HepG2 (cell line): ENCODE results near the gene LUZP1. TPM values are rescaled to one million over a fixed set of nuclear protein-coding genes. Genes with fewer than 3 reads are reported as not detected.
A peak's percentile ranks its signal among the peaks of the same experiment; 100 is the strongest.

Experiments
- ATAC-seq: fragments of 200-7000 bp; cut with Tn5 transposase; 3 replicates; pipeline ENCODE4 v1.9.1; 2020; ENCODE audit warnings: mild to moderate bottlenecking, moderate library complexity
- BruUV-seq: library from RNA; stranded (reverse); fragments of 400-500 nt; replicated peaks from 2 replicates; lab custom pipeline; 2021; lab: Mats Ljungman, UMichigan
- CTCF ChIA-PET: fragments of 300-600 bp; formaldehyde crosslinking; extraction: SDS; loops from one replicate; lab custom pipeline; 2021; ENCODE audit warnings: low total read pairs, inconsistent platforms, low intra/inter-chr PET ratio; lab: Yijun Ruan, JAX
- POLR2A ChIA-PET: fragments of 350-600 bp; sonication (Branson Sonifier 250); formaldehyde crosslinking; loops from one replicate; lab custom pipeline; 2020; ENCODE audit warnings: antibody characterized with exemption, inconsistent platforms; lab: Yijun Ruan, JAX
- DNase-seq: peaks from one replicate; pipeline ENCODE4 v3.0.0-alpha.2; 2015; ENCODE audit warnings: low spot score
- FAIRE-seq: peaks from 3 replicates; lab custom pipeline; 2011; peaks lifted over from hg19 to GRCh38; lab: Jason Lieb, UNC
- H2AFZ ChIP-seq: one replicate; pipeline ENCODE4 v1.6.1; 2011; ENCODE audit warnings: low read length, inconsistent platforms
- H3K27ac ChIP-seq: fragments of 300-600 bp; 3 replicates; pipeline ENCODE4 v1.8.0; 2011; ENCODE audit warnings: mixed run types, mild to moderate bottlenecking, mixed read lengths, low read length, inconsistent platforms; ENCODE audit not compliant: insufficient read depth; ENCODE audit errors: extremely low read length
- H3K27me3 ChIP-seq, 2 experiments: fragments of 200-600 bp in 1 of 2; 2 replicates in 1 of 2; 3 replicates in 1 of 2; pipeline versions ENCODE4 v1.6.0 to v1.8.0; 2011; ENCODE audit warnings: low read length in 2 of 2, mild to moderate bottlenecking in 2 of 2, moderate library complexity in 2 of 2, inconsistent platforms in 1 of 2; ENCODE audit not compliant: insufficient read depth in 2 of 2, control insufficient read depth in 1 of 2
- H3K36me3 ChIP-seq, 2 experiments: fragments of 200-600 bp in 1 of 2; replicated peaks in 1 of 2; 2 replicates in 1 of 2; 3 replicates in 1 of 2; pipeline versions ENCODE4 v1.5.1 to v1.8.0; 2011; ENCODE audit warnings: low read length in 2 of 2, inconsistent platforms in 1 of 2; ENCODE audit not compliant: insufficient read depth in 2 of 2, control insufficient read depth in 1 of 2
- H3K4me1 ChIP-seq: 2 replicates; pipeline ENCODE4 v1.5.1; 2012; ENCODE audit warnings: low read length, inconsistent platforms; ENCODE audit not compliant: insufficient read depth
- H3K4me2 ChIP-seq: 2 replicates; pipeline ENCODE4 v1.6.0; 2011; ENCODE audit warnings: low read depth, low read length, inconsistent platforms
- H3K4me3 ChIP-seq, 3 experiments: fragments of 200-600 bp in 1 of 3; sonication (generic), shearing (Covaris generic) in 1 of 3; replicated peaks in 1 of 3; 2 replicates each; pipeline ENCODE4 v1.5.1; 2011 to 2016; ENCODE audit warnings: low read length in 3 of 3, inconsistent platforms in 2 of 3, low read depth in 2 of 3, mild to moderate bottlenecking in 2 of 3, control low read depth in 1 of 3, mixed read lengths in 1 of 3; ENCODE audit not compliant: insufficient read depth in 1 of 3
- H3K79me2 ChIP-seq: one replicate; pipeline ENCODE4 v1.6.1; 2011; ENCODE audit warnings: low read length, inconsistent platforms; ENCODE audit not compliant: insufficient read depth
- H3K9ac ChIP-seq: 2 replicates; pipeline ENCODE4 v1.6.0; 2011; ENCODE audit warnings: mild to moderate bottlenecking, low read depth, low read length, inconsistent platforms; ENCODE audit not compliant: insufficient read depth
- H3K9me3 ChIP-seq: 2 replicates; pipeline ENCODE4 v1.5.1; 2012; ENCODE audit warnings: mild to moderate bottlenecking, low read length
- H4K20me1 ChIP-seq: 2 replicates; pipeline ENCODE4 v1.6.0; 2011; ENCODE audit warnings: inconsistent platforms, mild to moderate bottlenecking, low read length, moderate library complexity; ENCODE audit not compliant: insufficient read depth
- ELF1 ChIP-seq: sonication (generic); formaldehyde crosslinking; IDR thresholded peaks from 2 replicates; pipeline ENCODE4 v1.4.0; 2020; ENCODE audit warnings: missing genetic modification reagents
- HNRNPL ChIP-seq: fragments of 200-400 bp; formaldehyde crosslinking; IDR thresholded peaks from 2 replicates; pipeline ENCODE4 v1.6.1; 2017; ENCODE audit warnings: mild to moderate bottlenecking, low read depth, low read length
- HOXA3 ChIP-seq: sonication (generic); formaldehyde crosslinking; IDR thresholded peaks from 2 replicates; pipeline ENCODE4 v1.5.0; 2020; ENCODE audit warnings: missing genetic modification reagents
- IKZF4 ChIP-seq: sonication (generic); formaldehyde crosslinking; IDR thresholded peaks from 2 replicates; pipeline ENCODE4 v1.5.1; 2020; ENCODE audit warnings: borderline replicate concordance, mild to moderate bottlenecking, low read depth, missing genetic modification reagents; ENCODE audit errors: not compliant biosample characterization
- SETDB1 ChIP-seq: sonication (generic); formaldehyde crosslinking; IDR thresholded peaks from 2 replicates; pipeline ENCODE4 v1.5.1; 2020; ENCODE audit warnings: missing genetic modification reagents, mild to moderate bottlenecking, borderline replicate concordance
- ZFYVE20 ChIP-seq: sonication (generic); formaldehyde crosslinking; IDR thresholded peaks from 2 replicates; pipeline ENCODE4 v1.8.0; 2023; ENCODE audit warnings: low read depth, mild to moderate bottlenecking, moderate library complexity, missing genetic modification reagents, borderline replicate concordance
- ZNF251 ChIP-seq: sonication (generic); formaldehyde crosslinking; IDR thresholded peaks from 2 replicates; pipeline ENCODE4 v1.9.0; 2021; ENCODE audit warnings: mild to moderate bottlenecking, missing genetic modification reagents
- WGBS: methylation state at CpG from one replicate; pipeline ENCODE4 v1.1.6; 2017; ENCODE audit warnings: low lambda C conversion rate; 5-methylcytosine and 5-hydroxymethylcytosine counted together
- in situ Hi-C: cut with HindIII; loops from 2 replicates; pipeline ENCODE4 v1.10.0; 2017; ENCODE audit warnings: low pct_unique_long_range_greater_than_20kb; ENCODE audit not compliant: extremely low pct_ligation_motif_present
- intact Hi-C: fragments of 100-400 bp; cut with micrococcal nuclease; formaldehyde crosslinking; loops from one replicate; pipeline ENCODE4 v1.10.0; 2022; ENCODE audit not compliant: unreplicated experiment
- polyA plus RNA-seq, 8 experiments: library from polyadenylated mRNA; depleted of rRNA in 3 of 8; stranded (reverse) in 7 of 8; unstranded in 1 of 8; fragments of >200 nt; fragmentation: Illumina TruSeq in 4 of 8; extraction: Trizol in 4 of 8; gene quantifications; 2 replicates each; pipeline versions ENCODE4 v1.2.1 to v1.2.3, GENCODE V29; 2011 to 2016; ENCODE audit warnings: low read depth in 4 of 8, missing spikeins in 1 of 8, mixed read lengths in 1 of 8; ENCODE audit not compliant: insufficient read depth in 1 of 8
- total RNA-seq, 5 experiments: library from RNA; depleted of rRNA; stranded (reverse); fragments of >200 nt; fragmentation: Illumina TruSeq; extraction: Trizol; gene quantifications; 2 replicates each; pipeline ENCODE4 v1.2.3, GENCODE V29; 2016; ENCODE audit warnings: low read depth in 1 of 5
- TF ChIP-seq, protein P1 (sequence below): sonication (generic); formaldehyde crosslinking; IDR thresholded peaks from 2 replicates; pipeline ENCODE4 v1.4.0; 2020; ENCODE audit warnings: missing genetic modification reagents
- TF ChIP-seq, protein P2 (sequence below): sonication (generic); formaldehyde crosslinking; IDR thresholded peaks from 2 replicates; pipeline ENCODE4 v1.4.0; 2020; ENCODE audit warnings: mild to moderate bottlenecking, missing genetic modification reagents
- TF ChIP-seq, protein P3 (sequence below): sonication (generic); formaldehyde crosslinking; IDR thresholded peaks from 2 replicates; pipeline ENCODE4 v1.5.1; 2020; ENCODE audit warnings: missing genetic modification reagents, mild to moderate bottlenecking, borderline replicate concordance
- TF ChIP-seq, protein P4 (sequence below): sonication (generic); formaldehyde crosslinking; IDR thresholded peaks from 2 replicates; pipeline ENCODE4 v1.4.0; 2020; ENCODE audit warnings: mild to moderate bottlenecking, missing genetic modification reagents

Gene LUZP1
- total and polyA plus RNA-seq, 2 of the 13 experiments (the other 11 are each of a cell fraction or from before 2014, with no cell fraction given), result 6.9 to 12.7 TPM

DNA sequence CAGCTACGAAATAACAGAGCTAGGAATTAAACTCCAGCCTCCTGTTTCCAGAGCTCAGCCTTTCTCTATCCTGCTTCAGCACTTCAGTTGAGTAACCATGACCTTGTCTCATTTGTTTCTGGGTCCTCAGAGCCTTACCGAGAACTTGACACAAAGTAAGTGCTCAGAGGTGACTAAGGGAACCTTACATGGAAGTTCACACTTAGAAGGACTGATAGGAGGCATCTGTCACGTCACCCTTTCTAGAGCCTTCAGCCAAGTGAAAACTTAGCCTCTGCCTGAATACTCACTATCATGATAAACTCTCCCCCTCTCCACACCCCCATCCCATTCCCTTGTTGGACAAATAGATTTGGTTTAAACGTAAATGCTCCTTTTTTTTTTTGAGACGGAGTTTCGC lies 9.8 kb upstream of the LUZP1 start:
- Histone ChIP-seq H3K4me1 (peaks cover 54% of the 10 kb centered on the region), H3K79me2 (no peaks in the 10 kb centered on the region), H3K27me3 (peaks cover 1 to 8% of the 10 kb centered on the region in 2 experiments; a peak in 2 of 5 replicates), H2AFZ (no peak overlapping the region), H3K9ac (no peak overlapping the region), H3K4me3 (peak overlapping the region in 2 of 3 experiments; percentile 64 to 84; a peak in 1 of 6 replicates), H3K36me3 (no peaks in the 10 kb centered on the region), H3K9me3 (no peaks in the 10 kb centered on the region), H3K4me2 (peak overlapping the region; percentile 98), H3K27ac (no peak overlapping the region), H4K20me1 (no peaks in the 10 kb centered on the region)
- no TSS peak for BruUV-seq
- in situ Hi-C loops, result no loop called here
- FAIRE-seq (no peak), DNase-seq (no peak), ATAC-seq (no peak)
- intact Hi-C loops, result no loop called here
- 39% methylated on average over 6 of the region's 6 CpGs for WGBS
- CTCF ChIA-PET, result interaction anchor here (3.1 kb wide), 1 partner anchor 79 kb away, joined by 17 read pairs; no protein-coding TSS in a partner anchor
- POLR2A ChIA-PET, result interaction anchor here (0.7 to 2.3 kb wide), 2 partner anchors 9 to 11 kb away, joined by 3 to 8 read pairs; no protein-coding TSS in a partner anchor
- TF ChIP-seq HOXA3 (CRISPR knock-in tag) (no peak), ZNF251 (CRISPR knock-in tag) (no peak), IKZF4 (CRISPR knock-in tag) (no peak), ELF1 (CRISPR knock-in tag) (no peak), ZFYVE20 (CRISPR knock-in tag) (no peak), SETDB1 (no peak), HNRNPL (no peak)
- TF ChIP-seq, protein P1, sequence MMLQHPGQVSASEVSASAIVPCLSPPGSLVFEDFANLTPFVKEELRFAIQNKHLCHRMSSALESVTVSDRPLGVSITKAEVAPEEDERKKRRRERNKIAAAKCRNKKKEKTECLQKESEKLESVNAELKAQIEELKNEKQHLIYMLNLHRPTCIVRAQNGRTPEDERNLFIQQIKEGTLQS, result no peak
- TF ChIP-seq, protein P2, sequence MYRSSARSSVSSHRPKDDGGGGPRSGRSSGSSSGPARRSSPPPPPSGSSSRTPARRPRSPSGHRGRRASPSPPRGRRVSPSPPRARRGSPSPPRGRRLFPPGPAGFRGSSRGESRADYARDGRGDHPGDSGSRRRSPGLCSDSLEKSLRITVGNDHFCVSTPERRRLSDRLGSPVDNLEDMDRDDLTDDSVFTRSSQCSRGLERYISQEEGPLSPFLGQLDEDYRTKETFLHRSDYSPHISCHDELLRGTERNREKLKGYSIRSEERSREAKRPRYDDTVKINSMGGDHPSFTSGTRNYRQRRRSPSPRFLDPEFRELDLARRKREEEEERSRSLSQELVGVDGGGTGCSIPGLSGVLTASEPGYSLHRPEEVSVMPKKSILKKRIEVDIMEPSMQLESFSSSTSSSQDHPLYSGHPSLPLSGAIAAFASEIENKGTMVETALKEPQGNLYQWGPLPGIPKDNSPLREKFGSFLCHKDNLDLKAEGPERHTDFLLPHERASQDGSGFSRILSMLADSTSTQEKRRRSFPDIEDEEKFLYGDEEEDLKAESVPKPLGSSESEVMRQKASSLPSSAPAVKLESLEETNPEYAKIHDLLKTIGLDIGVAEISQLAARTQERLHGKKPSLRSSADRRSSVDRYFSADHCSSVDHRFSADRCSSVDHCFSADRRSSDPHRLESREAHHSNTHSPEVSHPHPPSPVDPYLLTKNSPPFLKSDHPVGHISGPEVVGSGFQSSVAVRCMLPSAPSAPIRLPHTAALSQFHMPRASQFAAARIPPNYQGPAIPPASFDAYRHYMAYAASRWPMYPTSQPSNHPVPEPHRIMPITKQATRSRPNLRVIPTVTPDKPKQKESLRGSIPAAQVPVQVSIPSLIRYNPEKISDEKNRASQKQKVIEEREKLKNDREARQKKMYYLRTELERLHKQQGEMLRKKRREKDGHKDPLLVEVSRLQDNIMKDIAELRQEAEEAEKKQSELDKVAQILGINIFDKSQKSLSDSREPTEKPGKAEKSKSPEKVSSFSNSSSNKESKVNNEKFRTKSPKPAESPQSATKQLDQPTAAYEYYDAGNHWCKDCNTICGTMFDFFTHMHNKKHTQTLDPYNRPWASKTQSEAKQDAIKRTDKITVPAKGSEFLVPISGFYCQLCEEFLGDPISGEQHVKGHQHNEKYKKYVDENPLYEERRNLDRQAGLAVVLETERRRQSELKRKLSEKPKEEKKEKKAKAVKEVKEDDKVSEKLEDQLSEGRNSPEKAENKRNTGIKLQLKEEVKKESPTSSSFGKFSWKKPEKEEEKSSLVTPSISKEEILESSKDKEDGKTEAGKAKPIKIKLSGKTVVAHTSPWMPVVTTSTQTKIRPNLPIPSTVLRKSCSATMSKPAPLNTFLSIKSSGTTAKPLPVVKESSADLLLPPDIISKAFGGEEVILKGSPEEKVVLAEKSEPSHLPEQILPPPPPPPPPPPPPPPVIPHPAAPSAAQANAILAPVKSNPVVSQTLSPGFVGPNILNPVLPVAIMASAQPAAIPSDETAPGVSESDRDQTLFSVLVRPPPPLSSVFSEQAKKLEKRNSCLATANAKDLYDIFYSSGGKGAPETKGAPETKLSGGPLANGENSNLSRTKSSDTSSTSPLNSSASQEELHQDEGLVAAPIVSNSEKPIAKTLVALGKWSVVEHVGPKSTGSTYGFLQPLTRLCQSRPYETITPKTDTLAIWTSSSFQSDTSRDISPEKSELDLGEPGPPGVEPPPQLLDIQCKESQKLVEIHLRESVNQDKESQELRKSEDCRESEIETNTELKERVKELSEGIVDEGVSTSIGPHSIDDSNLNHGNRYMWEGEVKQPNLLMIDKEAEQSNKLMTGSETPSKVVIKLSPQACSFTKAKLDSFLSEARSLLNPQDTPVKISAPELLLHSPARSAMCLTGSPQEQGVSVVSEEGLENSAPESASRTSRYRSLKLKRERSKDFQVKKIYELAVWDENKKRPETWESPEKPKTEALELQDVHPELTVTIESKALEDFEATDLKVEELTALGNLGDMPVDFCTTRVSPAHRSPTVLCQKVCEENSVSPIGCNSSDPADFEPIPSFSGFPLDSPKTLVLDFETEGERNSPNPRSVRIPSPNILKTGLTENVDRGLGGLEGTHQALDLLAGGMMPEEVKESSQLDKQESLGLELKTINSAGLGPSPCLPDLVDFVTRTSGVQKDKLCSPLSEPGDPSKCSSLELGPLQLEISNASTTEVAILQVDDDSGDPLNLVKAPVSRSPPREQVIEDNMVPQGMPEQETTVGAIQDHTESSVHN (CRISPR knock-in tag), result no peak
- TF ChIP-seq, protein P3, sequence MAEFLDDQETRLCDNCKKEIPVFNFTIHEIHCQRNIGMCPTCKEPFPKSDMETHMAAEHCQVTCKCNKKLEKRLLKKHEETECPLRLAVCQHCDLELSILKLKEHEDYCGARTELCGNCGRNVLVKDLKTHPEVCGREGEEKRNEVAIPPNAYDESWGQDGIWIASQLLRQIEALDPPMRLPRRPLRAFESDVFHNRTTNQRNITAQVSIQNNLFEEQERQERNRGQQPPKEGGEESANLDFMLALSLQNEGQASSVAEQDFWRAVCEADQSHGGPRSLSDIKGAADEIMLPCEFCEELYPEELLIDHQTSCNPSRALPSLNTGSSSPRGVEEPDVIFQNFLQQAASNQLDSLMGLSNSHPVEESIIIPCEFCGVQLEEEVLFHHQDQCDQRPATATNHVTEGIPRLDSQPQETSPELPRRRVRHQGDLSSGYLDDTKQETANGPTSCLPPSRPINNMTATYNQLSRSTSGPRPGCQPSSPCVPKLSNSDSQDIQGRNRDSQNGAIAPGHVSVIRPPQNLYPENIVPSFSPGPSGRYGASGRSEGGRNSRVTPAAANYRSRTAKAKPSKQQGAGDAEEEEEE (CRISPR knock-in tag), result no peak
- TF ChIP-seq, protein P4, sequence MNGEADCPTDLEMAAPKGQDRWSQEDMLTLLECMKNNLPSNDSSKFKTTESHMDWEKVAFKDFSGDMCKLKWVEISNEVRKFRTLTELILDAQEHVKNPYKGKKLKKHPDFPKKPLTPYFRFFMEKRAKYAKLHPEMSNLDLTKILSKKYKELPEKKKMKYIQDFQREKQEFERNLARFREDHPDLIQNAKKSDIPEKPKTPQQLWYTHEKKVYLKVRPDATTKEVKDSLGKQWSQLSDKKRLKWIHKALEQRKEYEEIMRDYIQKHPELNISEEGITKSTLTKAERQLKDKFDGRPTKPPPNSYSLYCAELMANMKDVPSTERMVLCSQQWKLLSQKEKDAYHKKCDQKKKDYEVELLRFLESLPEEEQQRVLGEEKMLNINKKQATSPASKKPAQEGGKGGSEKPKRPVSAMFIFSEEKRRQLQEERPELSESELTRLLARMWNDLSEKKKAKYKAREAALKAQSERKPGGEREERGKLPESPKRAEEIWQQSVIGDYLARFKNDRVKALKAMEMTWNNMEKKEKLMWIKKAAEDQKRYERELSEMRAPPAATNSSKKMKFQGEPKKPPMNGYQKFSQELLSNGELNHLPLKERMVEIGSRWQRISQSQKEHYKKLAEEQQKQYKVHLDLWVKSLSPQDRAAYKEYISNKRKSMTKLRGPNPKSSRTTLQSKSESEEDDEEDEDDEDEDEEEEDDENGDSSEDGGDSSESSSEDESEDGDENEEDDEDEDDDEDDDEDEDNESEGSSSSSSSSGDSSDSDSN (CRISPR knock-in tag), result no peak
